ENCODE data around the gene STAT5A.

DNA sequence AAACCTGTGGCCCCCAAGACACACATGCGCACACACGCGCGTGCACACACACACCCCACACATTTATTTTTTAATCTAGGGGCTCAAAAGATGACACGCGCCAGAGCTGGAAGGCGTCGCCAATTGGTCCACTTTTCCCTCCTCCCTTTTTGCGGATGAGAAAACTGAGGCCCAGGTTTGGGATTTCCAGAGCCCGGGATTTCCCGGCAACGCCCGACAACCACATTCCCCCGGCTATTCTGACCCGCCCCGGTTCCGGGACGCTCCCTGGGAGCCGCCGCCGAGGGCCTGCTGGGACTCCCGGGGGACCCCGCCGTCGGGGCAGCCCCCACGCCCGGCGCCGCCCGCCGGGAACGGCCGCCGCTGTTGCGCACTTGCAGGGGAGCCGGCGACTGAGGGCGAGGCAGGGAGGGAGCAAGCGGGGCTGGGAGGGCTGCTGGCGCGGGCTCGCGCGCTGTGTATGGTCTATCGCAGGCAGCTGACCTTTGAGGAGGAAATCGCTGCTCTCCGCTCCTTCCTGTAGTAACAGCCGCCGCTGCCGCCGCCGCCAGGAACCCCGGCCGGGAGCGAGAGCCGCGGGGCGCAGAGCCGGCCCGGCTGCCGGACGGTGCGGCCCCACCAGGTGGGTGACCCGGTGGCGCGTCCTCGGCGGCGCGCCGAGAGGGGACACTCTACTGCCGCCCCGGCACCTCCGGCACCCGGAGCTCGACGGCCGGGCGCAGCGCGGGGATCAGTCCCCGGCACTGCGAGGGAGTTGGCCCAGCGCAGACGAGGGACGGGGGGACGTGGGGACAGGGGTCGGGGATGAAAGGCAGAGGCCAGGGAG lies at the start of gene STAT5A:
- no peak for TF ChIP-seq CTCF (IDR thresholded peaks at IDR 0.05; ENCODE audit: low read depth, low read length)
- TF ChIP-seq, protein P1, sequence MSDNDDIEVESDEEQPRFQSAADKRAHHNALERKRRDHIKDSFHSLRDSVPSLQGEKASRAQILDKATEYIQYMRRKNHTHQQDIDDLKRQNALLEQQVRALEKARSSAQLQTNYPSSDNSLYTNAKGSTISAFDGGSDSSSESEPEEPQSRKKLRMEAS (IDR thresholded peaks at IDR 0.05; ENCODE audit: low read depth, low read length): peak; percentile 45; the same call in 1 of the 2 replicates

All from NB4 (cell line).